Suprapubic skin (tissue), 4 donors: ENCODE results near the gene DGUOK. TPM values are rescaled to one million over a fixed set of nuclear protein-coding genes. Genes with fewer than 3 reads are reported as not detected.
"Not testable (repeated sequence)": the region's sequence is repeated elsewhere in the genome, so short reads cannot be mapped to it uniquely, and the experiment has no call there.

Experiments used
- DNase-seq, 2 donors: peaks; one replicate each; pipeline ENCODE4 v3.0.0-alpha.2; 2019; ENCODE audit warnings: low spot score in 2 of 2
- H3K27ac ChIP-seq: fragments of 200-600 bp; sonication (generic); one replicate; pipeline ENCODE4 v1.5.1; 2019
- H3K27me3 ChIP-seq: fragments of 200-600 bp; sonication (generic); one replicate; pipeline ENCODE4 v1.5.1; 2019
- H3K36me3 ChIP-seq: fragments of 200-600 bp; sonication (generic); one replicate; pipeline ENCODE4 v1.5.1; 2019
- H3K4me1 ChIP-seq: fragments of 200-600 bp; sonication (generic); one replicate; pipeline ENCODE4 v1.5.1; 2019
- H3K4me3 ChIP-seq: fragments of 200-600 bp; sonication (generic); one replicate; pipeline ENCODE4 v1.5.1; 2019; ENCODE audit warnings: mild to moderate bottlenecking
- H3K9me3 ChIP-seq: fragments of 200-600 bp; sonication (generic); one replicate; pipeline ENCODE4 v1.5.1; 2019
- EP300 ChIP-seq: sonication (generic); formaldehyde crosslinking; IDR thresholded peaks from one replicate; pipeline ENCODE4 v1.6.1; 2017; ENCODE audit warnings: antibody characterized with exemption
- POLR2A ChIP-seq, 2 donors: fragments of 450-650 bp; IDR thresholded peaks; one replicate each; pipeline ENCODE4 v1.6.1; 2017; ENCODE audit warnings: antibody characterized with exemption in 2 of 2, mild to moderate bottlenecking in 2 of 2, moderate library complexity in 2 of 2
- POLR2AphosphoS5 ChIP-seq, 3 donors: sonication (generic); formaldehyde crosslinking; IDR thresholded peaks; one replicate each; pipeline ENCODE4 v1.6.1; 2017; ENCODE audit warnings: antibody characterized with exemption in 3 of 3
- WGBS: methylation state at CpG from one replicate; pipeline ENCODE4 v1.1.5; 2018; 5-methylcytosine and 5-hydroxymethylcytosine counted together
- total RNA-seq, 4 donors: library from RNA; depleted of rRNA; stranded (reverse); fragments of >200 nt; gene quantifications; one replicate each; pipeline ENCODE4 v1.1.0, GENCODE V29; 2016
- TF ChIP-seq, protein P1 (sequence below), 2 donors: fragments of 200-600 bp in 1 of 2; fragments of 450-650 bp in 1 of 2; sonication (generic) in 1 of 2; IDR thresholded peaks; one replicate each; pipeline ENCODE4 v1.5.1; 2016 to 2019; ENCODE audit warnings: antibody characterized with exemption in 2 of 2, mild to moderate bottlenecking in 1 of 2, moderate library complexity in 1 of 2

DGUOK gene
- total RNA-seq, 4 donors from 2014 or later = 26.2 to 74.9 (median 48.1) TPM

DNA sequence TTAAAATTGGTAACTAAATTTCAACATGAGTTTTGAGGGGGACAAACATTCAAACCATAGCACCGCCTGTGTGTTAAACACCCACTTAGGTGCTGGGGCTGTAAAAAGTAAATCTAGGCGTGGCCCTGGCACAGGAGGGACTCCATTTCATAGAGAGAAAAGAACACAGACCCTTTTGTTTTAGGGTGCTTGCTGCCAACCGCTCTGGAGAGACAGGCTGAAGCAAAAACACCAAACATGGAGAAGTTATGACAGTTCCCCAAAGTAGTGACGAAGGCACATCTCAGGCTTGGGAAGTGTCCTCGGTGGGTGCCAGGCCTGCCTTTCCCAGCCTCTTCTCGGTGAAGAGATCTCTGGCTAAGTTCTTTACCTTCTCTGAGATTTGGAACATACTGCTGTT, 28.7 kb upstream of the DGUOK start:
- TF ChIP-seq POLR2A (IDR thresholded peaks at IDR 0.05) = no peak
- TF ChIP-seq, protein P1, sequence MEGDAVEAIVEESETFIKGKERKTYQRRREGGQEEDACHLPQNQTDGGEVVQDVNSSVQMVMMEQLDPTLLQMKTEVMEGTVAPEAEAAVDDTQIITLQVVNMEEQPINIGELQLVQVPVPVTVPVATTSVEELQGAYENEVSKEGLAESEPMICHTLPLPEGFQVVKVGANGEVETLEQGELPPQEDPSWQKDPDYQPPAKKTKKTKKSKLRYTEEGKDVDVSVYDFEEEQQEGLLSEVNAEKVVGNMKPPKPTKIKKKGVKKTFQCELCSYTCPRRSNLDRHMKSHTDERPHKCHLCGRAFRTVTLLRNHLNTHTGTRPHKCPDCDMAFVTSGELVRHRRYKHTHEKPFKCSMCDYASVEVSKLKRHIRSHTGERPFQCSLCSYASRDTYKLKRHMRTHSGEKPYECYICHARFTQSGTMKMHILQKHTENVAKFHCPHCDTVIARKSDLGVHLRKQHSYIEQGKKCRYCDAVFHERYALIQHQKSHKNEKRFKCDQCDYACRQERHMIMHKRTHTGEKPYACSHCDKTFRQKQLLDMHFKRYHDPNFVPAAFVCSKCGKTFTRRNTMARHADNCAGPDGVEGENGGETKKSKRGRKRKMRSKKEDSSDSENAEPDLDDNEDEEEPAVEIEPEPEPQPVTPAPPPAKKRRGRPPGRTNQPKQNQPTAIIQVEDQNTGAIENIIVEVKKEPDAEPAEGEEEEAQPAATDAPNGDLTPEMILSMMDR (IDR thresholded peaks at IDR 0.05) = no peak
- no peak for TF ChIP-seq EP300
- no peak for TF ChIP-seq POLR2AphosphoS5 (IDR thresholded peaks at IDR 0.05)
- DNase-seq = no peak
- no peak overlapping the region for H3K27ac ChIP-seq

DNA sequence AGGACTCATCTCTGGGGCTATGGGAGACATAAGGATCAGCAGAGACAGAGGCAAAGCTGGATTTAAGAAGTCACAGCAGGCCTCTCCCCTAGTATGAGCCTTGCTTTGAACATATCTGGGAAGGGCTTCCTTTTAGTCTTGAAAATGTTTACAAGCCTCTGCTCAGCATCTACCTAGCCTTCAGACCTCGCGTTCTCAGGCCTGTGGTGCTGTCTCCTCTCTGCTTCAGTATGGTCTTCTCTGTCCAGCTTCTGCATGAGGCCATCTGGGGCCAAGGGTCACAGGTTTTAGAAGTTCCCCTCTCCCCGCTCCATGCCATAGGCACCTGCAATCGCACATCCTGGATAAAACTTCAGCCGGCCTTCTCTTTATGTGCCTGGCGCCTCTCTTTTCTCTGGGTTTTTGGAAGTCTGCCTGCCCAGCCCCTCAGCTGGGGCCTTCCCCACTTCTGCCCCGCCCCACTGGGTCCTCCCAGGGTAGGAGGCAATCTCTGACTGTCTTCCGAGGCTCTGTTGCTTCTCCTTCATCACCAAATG, 26.8 kb upstream of the DGUOK start:
- H3K36me3 ChIP-seq = no peaks in the 10 kb centered on the region
- TF ChIP-seq, protein P1 (IDR thresholded peaks at IDR 0.05) = no peak
- no peak for TF ChIP-seq EP300
- TF ChIP-seq POLR2AphosphoS5 (IDR thresholded peaks at IDR 0.05) = no peak
- TF ChIP-seq POLR2A (IDR thresholded peaks at IDR 0.05) = no peak
- no peaks in the 10 kb centered on the region for H3K9me3 ChIP-seq
- DNase-seq = no peak
- H3K4me3 ChIP-seq = no peak overlapping the region
- no peak overlapping the region for H3K27ac ChIP-seq
- 81% methylated on average over 8 of the region's 8 CpGs for WGBS
- H3K4me1 ChIP-seq = peaks cover 14% of the 10 kb centered on the region
- no peaks in the 10 kb centered on the region for H3K27me3 ChIP-seq

More for the DNA sequence above, 28.7 kb upstream of the DGUOK start:
- Histone ChIP-seq H3K9me3 (no peaks in the 10 kb centered on the region), H3K27me3 (no peaks in the 10 kb centered on the region), H3K4me1 (peaks cover 14% of the 10 kb centered on the region), H3K36me3 (no peaks in the 10 kb centered on the region), H3K4me3 (no peak overlapping the region)
- 59% methylated on average over 6 of the region's 6 CpGs for WGBS

DNA sequence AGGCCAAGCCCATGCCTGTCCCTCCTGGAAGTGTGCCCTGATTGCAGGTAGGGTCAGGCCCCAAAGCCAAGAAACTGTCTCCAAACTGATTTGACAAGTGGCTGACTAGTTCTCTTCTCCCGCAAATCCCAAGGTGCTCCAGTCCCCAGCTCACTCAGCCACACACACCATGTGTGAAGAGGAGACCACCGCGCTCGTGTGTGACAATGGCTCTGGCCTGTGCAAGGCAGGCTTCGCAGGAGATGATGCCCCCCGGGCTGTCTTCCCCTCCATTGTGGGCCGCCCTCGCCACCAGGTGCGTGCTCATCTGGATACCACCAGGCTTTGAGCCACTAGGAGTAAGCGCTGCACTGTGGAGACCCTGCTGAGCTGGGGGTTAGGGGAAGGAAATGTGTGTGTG, 25.5 kb upstream of the DGUOK start:
- H3K27me3 ChIP-seq = no peaks in the 10 kb centered on the region
- 75% methylated on average over 9 of the region's 10 CpGs for WGBS
- TF ChIP-seq EP300 (no peak), POLR2AphosphoS5 (IDR thresholded peaks at IDR 0.05) (no peak), POLR2A (IDR thresholded peaks at IDR 0.05) (no peak)
- TF ChIP-seq, protein P1 (IDR thresholded peaks at IDR 0.05) = no peak
- no peaks in the 10 kb centered on the region for H3K36me3 ChIP-seq
- no peak overlapping the region for H3K4me3 ChIP-seq
- no peak for DNase-seq
- H3K9me3 ChIP-seq = no peaks in the 10 kb centered on the region
- peaks cover 14% of the 10 kb centered on the region for H3K4me1 ChIP-seq
- H3K27ac ChIP-seq = no peak overlapping the region

DNA sequence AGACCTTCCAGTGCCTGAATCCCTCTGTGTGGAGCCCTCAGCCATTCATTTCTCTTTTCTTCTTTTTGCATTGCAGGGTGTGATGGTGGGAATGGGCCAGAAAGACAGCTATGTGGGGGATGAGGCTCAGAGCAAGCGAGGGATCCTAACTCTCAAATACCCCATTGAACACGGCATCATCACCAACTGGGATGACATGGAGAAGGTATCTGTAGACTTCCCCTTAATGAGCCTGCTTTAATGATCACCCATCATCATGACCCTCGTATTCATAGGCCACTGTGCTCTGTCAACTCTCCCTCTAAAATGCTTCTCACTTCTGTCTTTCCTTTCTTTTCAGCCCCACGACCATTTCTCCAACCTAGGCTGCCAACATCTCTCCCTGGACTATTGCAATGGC, 24.4 kb upstream of the DGUOK start:
- Histone ChIP-seq H3K27ac (no peak overlapping the region), H3K27me3 (no peaks in the 10 kb centered on the region), H3K4me3 (no peak overlapping the region), H3K4me1 (peaks cover 5% of the 10 kb centered on the region), H3K36me3 (no peaks in the 10 kb centered on the region), H3K9me3 (no peaks in the 10 kb centered on the region)
- DNase-seq = no peak
- WGBS = 85% methylated on average over 4 of the region's 4 CpGs
- TF ChIP-seq, protein P1 (IDR thresholded peaks at IDR 0.05) = no peak
- TF ChIP-seq POLR2AphosphoS5 (IDR thresholded peaks at IDR 0.05) = no peak
- no peak for TF ChIP-seq POLR2A (IDR thresholded peaks at IDR 0.05)
- no peak for TF ChIP-seq EP300

DNA sequence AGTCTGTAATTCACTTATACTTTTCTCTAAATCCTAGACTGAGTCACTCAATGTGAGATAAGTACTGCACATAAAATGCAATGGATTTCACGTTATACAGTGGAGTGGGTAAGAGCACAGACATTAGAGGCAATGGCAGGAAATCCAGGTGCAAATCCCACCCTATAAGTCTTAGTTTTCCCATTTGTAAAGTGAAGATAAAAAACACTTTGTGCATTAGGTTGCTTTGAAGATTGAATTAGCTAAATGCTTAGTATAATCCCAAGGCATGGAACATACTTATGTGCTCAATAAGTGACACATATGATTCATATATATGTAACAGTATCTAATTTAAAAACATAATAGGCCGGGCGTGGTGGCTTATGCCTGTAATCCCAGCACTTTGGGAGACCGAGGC, 23.4 kb upstream of the DGUOK start:
- peaks cover 6% of the 10 kb centered on the region for H3K4me1 ChIP-seq
- no peaks in the 10 kb centered on the region for H3K27me3 ChIP-seq
- 88% methylated on average over 4 of the region's 4 CpGs for WGBS
- H3K9me3 ChIP-seq = no peaks in the 10 kb centered on the region
- no peak overlapping the region for H3K4me3 ChIP-seq
- no peak for DNase-seq
- H3K36me3 ChIP-seq = no peaks in the 10 kb centered on the region
- TF ChIP-seq, protein P1 (IDR thresholded peaks at IDR 0.05) = no peak
- TF ChIP-seq POLR2A (IDR thresholded peaks at IDR 0.05) = no peak
- H3K27ac ChIP-seq = no peak overlapping the region

DNA sequence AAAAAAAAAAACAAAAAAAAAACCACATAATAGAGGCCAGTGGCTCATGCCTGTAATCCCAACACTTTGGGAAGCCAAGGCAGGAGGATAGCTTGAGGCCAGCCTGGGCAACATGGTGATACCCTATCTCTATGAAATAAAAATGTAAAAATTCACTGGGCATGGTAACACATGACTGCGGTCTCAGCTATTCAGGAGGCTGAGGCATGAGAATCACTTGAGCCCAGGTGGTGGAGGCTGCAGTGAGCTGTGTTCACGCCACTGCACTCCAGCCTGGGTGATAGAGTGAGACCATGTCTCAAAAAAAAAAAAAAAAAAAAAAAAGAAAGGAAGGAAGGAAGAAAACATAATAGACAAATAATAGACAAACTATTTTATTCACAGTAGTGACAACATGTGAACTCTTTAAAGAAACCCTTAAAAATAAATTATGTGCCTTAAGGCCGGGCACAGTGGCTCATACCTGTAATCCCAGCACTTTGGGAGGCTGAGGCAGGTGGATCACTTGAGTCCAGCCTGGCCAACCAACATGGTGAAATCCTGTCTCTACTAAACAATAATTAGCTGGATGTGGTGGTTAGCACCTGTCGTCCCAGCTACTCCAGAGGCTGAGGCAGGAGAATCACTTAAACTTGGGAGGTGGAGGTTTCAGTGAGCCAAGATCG, 22.6 kb upstream of the DGUOK start:
- H3K27me3 ChIP-seq, H3K4me3 ChIP-seq, H3K27ac ChIP-seq, H3K9me3 ChIP-seq, H3K36me3 ChIP-seq, DNase-seq: not testable (repeated sequence)
- WGBS = 87% methylated on average over 5 of the region's 5 CpGs
- H3K4me1 ChIP-seq = peaks cover 10% of the 10 kb centered on the region
